ENCODE measurements around the gene GNPNAT1. TPM values are rescaled to one million over a fixed set of nuclear protein-coding genes. Genes with fewer than 3 reads are reported as not detected.
A peak's percentile ranks its signal among the peaks of the same experiment; 100 is the strongest.
"Not testable (repeated sequence)": the region's sequence is repeated elsewhere in the genome, so short reads cannot be mapped to it uniquely, and the experiment has no call there.

GNPNAT1 gene
- total RNA-seq, 1 donor from 2014 or later = 19.9 TPM

DNA sequence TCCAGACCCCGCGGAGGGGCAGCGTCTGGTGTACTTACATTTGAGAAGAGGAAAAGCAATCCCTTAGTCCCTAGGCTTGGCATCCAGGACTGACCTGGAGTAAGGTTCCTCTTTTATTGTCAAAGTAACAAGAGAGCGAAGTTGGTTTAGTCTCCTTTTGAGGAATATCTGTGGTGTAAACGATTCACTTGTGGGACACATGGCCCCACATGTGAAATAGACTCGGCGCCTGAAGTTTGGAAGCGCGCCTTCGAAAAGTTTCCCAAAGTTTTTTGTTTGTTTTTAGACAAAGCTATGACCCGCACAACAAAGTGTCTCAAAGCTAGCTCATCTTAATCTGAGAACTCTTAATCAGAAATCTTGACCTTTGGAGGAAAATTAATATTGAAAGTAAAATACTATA is 60.7 kb downstream of the GNPNAT1 start:
- Mint-ChIP-seq H3K4me3 (ENCODE audit: low read depth) (peak overlapping the region; percentile 95), H3K4me1 (ENCODE audit: low read depth) (peaks cover 7% of the 10 kb centered on the region), H3K36me3 (ENCODE audit: insufficient read depth) (peaks cover 28% of the 10 kb centered on the region), H3K27ac (peak overlapping the region; percentile 97), H3K9me3 (ENCODE audit: low read depth) (no peaks in the 10 kb centered on the region), H3K27me3 (no peaks in the 10 kb centered on the region)
- TF ChIP-seq, protein P1, sequence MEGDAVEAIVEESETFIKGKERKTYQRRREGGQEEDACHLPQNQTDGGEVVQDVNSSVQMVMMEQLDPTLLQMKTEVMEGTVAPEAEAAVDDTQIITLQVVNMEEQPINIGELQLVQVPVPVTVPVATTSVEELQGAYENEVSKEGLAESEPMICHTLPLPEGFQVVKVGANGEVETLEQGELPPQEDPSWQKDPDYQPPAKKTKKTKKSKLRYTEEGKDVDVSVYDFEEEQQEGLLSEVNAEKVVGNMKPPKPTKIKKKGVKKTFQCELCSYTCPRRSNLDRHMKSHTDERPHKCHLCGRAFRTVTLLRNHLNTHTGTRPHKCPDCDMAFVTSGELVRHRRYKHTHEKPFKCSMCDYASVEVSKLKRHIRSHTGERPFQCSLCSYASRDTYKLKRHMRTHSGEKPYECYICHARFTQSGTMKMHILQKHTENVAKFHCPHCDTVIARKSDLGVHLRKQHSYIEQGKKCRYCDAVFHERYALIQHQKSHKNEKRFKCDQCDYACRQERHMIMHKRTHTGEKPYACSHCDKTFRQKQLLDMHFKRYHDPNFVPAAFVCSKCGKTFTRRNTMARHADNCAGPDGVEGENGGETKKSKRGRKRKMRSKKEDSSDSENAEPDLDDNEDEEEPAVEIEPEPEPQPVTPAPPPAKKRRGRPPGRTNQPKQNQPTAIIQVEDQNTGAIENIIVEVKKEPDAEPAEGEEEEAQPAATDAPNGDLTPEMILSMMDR (IDR thresholded peaks at IDR 0.05; ENCODE audit: unreplicated experiment) = no peak
- no peak for DNase-seq (ENCODE audit: low spot score, unreplicated experiment)

DNA sequence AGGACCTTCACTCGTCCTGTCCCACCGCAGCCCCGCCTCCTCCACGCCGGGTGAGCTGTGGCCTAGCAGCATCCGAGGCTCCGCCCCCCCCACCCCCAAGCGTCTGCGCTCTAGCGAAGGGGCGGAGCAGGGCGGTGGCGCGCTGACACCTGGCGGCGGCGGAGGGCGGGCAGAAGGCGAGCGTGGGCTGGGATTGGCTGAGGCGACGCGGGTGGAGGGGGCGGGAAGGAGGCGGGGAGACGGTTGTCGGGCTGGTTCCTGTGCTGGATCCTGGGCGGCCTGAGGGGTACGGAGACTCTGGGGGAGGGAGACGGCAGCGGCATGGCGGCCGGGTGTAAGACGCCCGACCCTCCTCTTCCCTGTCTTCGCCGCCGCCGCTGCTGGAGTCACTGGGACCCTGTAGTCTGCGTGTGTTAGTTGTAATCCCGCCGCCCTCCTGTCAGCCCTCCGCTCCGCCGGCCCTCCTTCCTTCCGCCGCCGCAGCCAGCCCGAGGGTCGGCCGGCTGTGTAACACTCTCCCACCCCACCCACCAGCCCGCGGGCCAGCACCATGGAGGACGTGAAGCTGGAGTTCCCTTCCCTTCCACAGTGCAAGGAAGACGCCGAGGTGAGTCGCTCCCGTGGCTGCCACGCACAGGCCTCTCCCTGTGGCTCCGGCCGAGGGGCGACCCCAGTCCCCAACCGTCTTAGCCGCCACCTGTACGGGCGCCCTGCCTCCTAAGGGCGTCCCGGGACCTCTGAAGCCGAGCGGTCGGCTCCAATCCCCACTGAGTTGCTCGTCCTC is 61.3 kb downstream of the GNPNAT1 start, which contains the start of gene STYX:
Gene STYX, plus strand, starts transcription at position 242 of the 784 bp plus-strand sequence. Its CDS starts 309 bp downstream, at position 551.
- Mint-ChIP-seq H3K27ac (peak within 1 kb of the TSS; percentile 97), H3K27me3 (no peaks in the 10 kb centered on the region), H3K4me3 (ENCODE audit: low read depth) (peak within 1 kb of the TSS; percentile 95), H3K36me3 (ENCODE audit: insufficient read depth) (peaks cover 30% of the 10 kb centered on the region), H3K4me1 (ENCODE audit: low read depth) (peaks cover 7% of the 10 kb centered on the region), H3K9me3 (ENCODE audit: low read depth) (no peaks in the 10 kb centered on the region)
- TF ChIP-seq, protein P1 (IDR thresholded peaks at IDR 0.05; ENCODE audit: unreplicated experiment) = no peak
- peak; percentile 99 for DNase-seq (ENCODE audit: low spot score, unreplicated experiment)

DNA sequence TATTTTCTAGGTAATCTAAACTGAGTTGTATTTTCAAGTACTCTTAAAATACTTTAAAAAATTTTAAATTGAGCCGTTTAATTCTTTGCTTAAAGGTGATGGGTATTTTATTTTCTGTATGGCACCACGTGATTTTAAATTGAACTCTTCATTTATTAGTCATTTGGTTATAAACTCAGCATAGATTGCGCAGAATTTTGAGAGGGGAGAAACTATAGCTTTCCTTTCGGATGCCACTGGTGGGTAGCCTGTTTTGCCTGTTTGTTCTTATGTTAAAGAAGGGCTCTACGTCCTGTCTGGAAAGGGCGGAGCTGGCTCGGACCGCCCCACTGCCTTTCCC is 61.9 kb downstream of the GNPNAT1 start:
- Mint-ChIP-seq H3K36me3 (ENCODE audit: insufficient read depth) (peaks cover 30% of the 10 kb centered on the region), H3K4me3 (ENCODE audit: low read depth) (peak overlapping the region; percentile 95), H3K27me3 (no peaks in the 10 kb centered on the region), H3K27ac (peak overlapping the region; percentile 83), H3K4me1 (ENCODE audit: low read depth) (peaks cover 7% of the 10 kb centered on the region), H3K9me3 (ENCODE audit: low read depth) (no peaks in the 10 kb centered on the region)
- DNase-seq (ENCODE audit: low spot score, unreplicated experiment) = no peak
- TF ChIP-seq, protein P1 (IDR thresholded peaks at IDR 0.05; ENCODE audit: unreplicated experiment) = no peak

DNA sequence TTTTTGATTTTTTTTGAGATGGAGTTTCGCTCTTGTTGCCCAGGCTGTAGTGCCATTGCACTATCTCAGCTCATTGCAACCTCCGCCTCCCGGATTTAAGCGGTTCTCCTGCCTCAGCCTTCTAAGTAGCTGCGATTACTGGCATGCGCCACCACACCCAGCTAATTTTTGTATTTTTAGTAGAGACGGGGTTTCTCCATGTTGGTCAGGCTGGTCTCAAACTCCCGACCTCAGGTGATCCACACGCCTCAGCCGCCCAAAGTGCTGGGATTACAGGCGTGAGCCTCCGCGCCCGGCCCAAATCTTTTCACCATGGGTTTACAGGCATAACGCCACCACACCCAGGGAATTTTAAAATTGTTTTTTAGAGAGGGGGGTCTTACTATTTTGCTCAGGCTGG is 62.4 kb downstream of the GNPNAT1 start:
- not testable (repeated sequence) for H3K27me3 Mint-ChIP-seq; H3K9me3 Mint-ChIP-seq (ENCODE audit: low read depth); H3K4me3 Mint-ChIP-seq (ENCODE audit: low read depth); DNase-seq (ENCODE audit: low spot score, unreplicated experiment); H3K27ac Mint-ChIP-seq; H3K4me1 Mint-ChIP-seq (ENCODE audit: low read depth)
- peaks cover 26% of the 10 kb centered on the region for H3K36me3 Mint-ChIP-seq (ENCODE audit: insufficient read depth)

DNA sequence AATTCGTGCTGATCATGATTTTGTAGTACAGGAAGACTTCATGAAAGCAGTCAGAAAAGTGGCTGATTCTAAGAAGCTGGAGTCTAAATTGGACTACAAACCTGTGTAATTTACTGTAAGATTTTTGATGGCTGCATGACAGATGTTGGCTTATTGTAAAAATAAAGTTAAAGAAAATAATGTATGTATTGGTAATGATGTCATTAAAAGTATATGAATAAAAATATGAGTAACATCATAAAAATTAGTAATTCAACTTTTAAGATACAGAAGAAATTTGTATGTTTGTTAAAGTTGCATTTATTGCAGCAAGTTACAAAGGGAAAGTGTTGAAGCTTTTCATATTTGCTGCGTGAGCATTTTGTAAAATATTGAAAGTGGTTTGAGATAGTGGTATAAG is 63.9 kb downstream of the GNPNAT1 start:
- H3K27me3 Mint-ChIP-seq; H3K4me3 Mint-ChIP-seq (ENCODE audit: low read depth); H3K27ac Mint-ChIP-seq; H3K4me1 Mint-ChIP-seq (ENCODE audit: low read depth); DNase-seq (ENCODE audit: low spot score, unreplicated experiment); H3K9me3 Mint-ChIP-seq (ENCODE audit: low read depth): not testable (repeated sequence)
- H3K36me3 Mint-ChIP-seq (ENCODE audit: insufficient read depth) = peaks cover 22% of the 10 kb centered on the region

Other genes with a start within 250 kb of the GNPNAT1 start
- gene TXNDC16, start 239.1 kb downstream of the GNPNAT1 start, total RNA-seq = 18.9 and 25.0 TPM in 2 replicates
- gene GPR137C, start 238.8 kb downstream of the GNPNAT1 start, total RNA-seq = 8.7 and 10.1 TPM in 2 replicates
- 46.9 and 51.0 TPM in 2 replicates for gene ERO1A, start 96.0 kb downstream of the GNPNAT1 start, total RNA-seq
- 113 and 119 TPM in 2 replicates for gene PSMC6, start 84.4 kb downstream of the GNPNAT1 start, total RNA-seq
- gene STYX, start 61.4 kb downstream of the GNPNAT1 start, total RNA-seq = 12.1 and 13.6 TPM in 2 replicates
- gene FERMT2, start 159.4 kb upstream of the GNPNAT1 start, total RNA-seq = 44.4 and 52.8 TPM in 2 replicates